Hepatic stellate cell (primary cell): ENCODE measurements around the gene RCSD1.

Experiments
- DNase-seq: peaks from one replicate; pipeline ENCODE4 v3.0.0; 2011; ENCODE audit warnings: low spot score

The RCSD1 gene

GRCh38 chr1:167690053-167690452, 60.0 kb downstream of the RCSD1 start:
- DNase-seq: no peak

- DNase-seq: no peak
Measured at GRCh38 chr1:167693425-167694045, 63.5 kb downstream of the RCSD1 start.

GRCh38 chr1:167694691-167695090, 64.7 kb downstream of the RCSD1 start:
- DNase-seq: no peak

GRCh38 chr1:167695147-167695546, 65.1 kb downstream of the RCSD1 start:
- no peak for DNase-seq

GRCh38 chr1:167695756-167696561, 65.9 kb downstream of the RCSD1 start:
- no peak for DNase-seq

GRCh38 chr1:167697667-167698141, 67.7 kb downstream of the RCSD1 start:
- DNase-seq: no peak

GRCh38 chr1:167698313-167698712, 68.3 kb downstream of the RCSD1 start:
- DNase-seq: no peak

GRCh38 chr1:167701510-167701909, 71.5 kb downstream of the RCSD1 start:
- DNase-seq: no peak

GRCh38 chr1:167703557-167703956, 73.5 kb downstream of the RCSD1 start:
- DNase-seq: no peak

GRCh38 chr1:167704715-167705114, 74.7 kb downstream of the RCSD1 start:
- DNase-seq: no peak

- DNase-seq: no peak
Measured at GRCh38 chr1:167705250-167705649, 75.2 kb downstream of the RCSD1 start.

- DNase-seq: no peak
Measured at GRCh38 chr1:167706363-167706762, 76.3 kb downstream of the RCSD1 start.

- no peak for DNase-seq
Measured at GRCh38 chr1:167706931-167707877, 77.2 kb downstream of the RCSD1 start.

- no peak for DNase-seq
Measured at GRCh38 chr1:167707942-167708341, 77.9 kb downstream of the RCSD1 start.

GRCh38 chr1:167708940-167709389, 78.9 kb downstream of the RCSD1 start:
- DNase-seq: peak; percentile 60

GRCh38 chr1:167710836-167711235, 80.8 kb downstream of the RCSD1 start:
- DNase-seq: no peak

GRCh38 chr1:167711797-167712196, 81.8 kb downstream of the RCSD1 start:
- DNase-seq: no peak

GRCh38 chr1:167713330-167714081, 83.5 kb downstream of the RCSD1 start:
- DNase-seq: no peak

GRCh38 chr1:167714098-167714438, 84.0 kb downstream of the RCSD1 start:
- peak; percentile 69 for DNase-seq

- DNase-seq: peak; percentile 57
Measured at GRCh38 chr1:167714439-167715156, 84.6 kb downstream of the RCSD1 start.
